ENCODE data around the gene FGF14.

FGF14 gene

DNA sequence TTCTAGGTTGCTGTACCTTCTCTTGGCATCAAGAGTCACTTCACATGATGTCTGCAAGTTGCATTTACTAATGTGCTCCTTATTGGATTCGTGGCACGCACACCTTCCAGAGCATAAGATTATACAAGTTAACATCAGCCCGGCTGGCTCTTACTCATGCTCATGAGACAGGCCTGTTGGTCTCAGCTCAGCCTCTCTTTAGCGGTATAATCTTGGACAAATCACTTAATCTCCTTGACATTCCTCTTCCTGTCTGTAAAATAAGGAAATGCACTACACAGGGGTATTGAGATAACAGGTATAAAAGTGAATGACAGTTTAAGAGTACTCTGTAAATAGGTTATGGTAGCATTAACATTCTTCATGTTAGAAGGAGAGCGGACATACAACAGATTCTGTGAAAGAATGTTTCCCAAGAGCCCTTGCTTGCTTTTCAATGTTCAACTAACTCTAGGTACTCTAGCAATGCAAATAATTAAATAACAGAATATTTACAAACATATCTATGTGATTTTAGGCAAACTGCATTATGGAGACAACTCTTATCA is 181.1 kb downstream of the FGF14 start:
- no peak for DNase-seq
- in situ Hi-C loops (cut with MboI; ENCODE audit: low pct_unique_long_range_greater_than_20kb, low sequenced_read_pairs) = no loop called here

DNA sequence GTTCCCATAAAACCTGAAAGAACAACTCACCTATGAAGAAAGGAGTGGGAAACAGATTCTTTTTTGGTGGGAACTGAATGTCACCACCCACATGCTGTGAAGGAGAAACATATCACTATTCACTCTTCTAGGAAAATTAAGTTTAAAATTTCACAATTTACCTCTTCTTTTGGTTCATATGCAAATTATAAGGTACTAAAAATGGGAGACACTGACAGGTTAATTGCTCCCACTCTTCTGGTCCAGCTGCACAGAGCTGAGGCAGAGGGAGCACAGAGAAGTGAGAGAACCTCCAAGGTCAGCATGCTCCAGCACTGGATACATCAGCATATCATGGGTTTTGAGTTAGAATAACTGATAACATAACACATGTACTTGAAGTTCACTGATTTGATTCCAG is 186.9 kb downstream of the FGF14 start:
- DNase-seq = no peak
- in situ Hi-C loops (cut with MboI; ENCODE audit: low pct_unique_long_range_greater_than_20kb, low sequenced_read_pairs) = no loop called here

DNA sequence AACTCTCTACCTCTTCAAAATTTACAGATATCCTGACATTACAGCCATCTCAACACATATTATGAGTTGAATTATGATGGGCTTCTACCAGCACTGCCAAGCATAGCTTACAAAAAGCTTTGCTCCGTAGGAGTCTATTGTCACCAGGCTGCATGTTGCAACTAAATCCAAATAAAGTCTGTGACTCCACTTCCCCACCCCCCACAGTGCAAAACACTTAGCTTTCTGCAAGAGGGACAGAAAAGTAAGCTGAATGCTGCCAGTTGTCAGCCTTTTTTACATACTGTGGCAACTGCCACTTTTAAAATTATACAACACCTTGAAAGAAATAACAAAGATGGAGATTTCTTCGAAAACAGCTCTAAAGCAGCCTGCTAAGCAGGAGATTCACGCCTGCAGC is 189.1 kb downstream of the FGF14 start:
- in situ Hi-C loops (cut with MboI; ENCODE audit: low pct_unique_long_range_greater_than_20kb, low sequenced_read_pairs) = no loop called here
- no peak for DNase-seq

DNA sequence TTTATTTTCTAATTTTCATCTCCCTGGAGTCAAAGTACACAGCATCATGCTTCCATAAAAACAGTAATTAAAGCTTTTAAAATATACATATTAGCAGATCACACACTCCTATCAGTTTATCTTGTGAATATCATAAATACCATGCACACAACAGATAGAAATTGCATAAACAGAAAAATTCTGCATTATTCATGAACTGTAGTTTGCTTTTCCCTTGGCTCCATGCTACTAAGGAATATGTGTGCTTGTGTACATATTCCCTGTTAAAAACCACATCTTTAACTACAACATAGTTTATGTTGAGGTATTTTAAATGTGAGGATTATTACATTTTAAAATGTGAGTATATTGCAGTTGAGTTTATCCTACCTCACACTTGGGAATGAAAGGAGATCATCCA is 193.5 kb downstream of the FGF14 start:
- in situ Hi-C loops (cut with MboI; ENCODE audit: low pct_unique_long_range_greater_than_20kb, low sequenced_read_pairs) = no loop called here
- DNase-seq = no peak

DNA sequence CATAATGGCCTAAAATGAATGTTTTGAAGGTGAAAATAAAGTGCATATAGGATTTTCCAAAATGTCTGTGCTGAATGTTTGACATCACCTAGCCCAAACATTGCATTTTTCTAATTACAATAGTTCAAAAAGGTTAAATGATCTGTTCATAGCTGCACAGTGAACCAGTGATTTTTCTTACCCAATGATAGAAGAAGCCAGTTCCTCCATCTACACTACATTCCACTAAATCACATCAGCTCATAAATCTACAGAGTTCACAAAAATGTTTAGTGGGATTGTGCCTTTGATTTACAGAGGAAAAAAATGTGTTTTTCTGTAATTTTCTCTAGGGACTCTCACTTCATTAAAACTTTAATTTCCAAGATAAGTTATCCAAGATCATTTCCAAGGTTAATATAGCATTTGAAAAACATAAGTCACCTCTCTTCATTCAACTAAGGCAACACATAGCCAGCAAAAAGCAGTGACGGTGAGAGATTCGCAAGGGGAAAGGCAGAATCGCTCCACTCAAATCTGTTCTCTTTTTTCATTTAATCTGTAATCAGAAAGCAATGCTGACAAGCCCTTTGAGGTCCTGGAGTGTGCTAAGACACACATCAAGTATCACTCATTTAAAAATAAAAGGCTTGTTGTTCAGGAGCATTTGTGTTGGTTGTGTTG is 194.0 kb downstream of the FGF14 start:
- in situ Hi-C loops (cut with MboI; ENCODE audit: low pct_unique_long_range_greater_than_20kb, low sequenced_read_pairs) = no loop called here
- DNase-seq = no peak

DNA sequence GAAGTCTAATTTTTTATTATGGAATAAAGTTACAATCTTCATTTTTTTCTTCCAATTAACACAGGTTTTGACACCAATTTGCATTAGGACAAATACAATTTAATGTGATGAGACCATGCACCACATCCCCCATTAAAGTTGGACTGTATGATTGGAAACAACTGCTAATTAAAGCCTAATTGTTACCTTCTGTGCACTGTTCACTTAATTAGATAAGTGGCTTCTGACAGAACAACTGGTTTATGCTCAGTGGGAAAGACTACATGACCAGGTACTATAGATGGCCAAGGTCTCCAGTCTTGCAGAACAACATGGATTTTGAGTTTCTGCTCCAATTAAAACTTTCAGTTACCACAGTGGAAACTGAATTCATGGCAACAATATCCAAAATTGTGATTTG is 198.1 kb downstream of the FGF14 start:
- in situ Hi-C loops (cut with MboI; ENCODE audit: low pct_unique_long_range_greater_than_20kb, low sequenced_read_pairs) = no loop called here
- DNase-seq = no peak

DNA sequence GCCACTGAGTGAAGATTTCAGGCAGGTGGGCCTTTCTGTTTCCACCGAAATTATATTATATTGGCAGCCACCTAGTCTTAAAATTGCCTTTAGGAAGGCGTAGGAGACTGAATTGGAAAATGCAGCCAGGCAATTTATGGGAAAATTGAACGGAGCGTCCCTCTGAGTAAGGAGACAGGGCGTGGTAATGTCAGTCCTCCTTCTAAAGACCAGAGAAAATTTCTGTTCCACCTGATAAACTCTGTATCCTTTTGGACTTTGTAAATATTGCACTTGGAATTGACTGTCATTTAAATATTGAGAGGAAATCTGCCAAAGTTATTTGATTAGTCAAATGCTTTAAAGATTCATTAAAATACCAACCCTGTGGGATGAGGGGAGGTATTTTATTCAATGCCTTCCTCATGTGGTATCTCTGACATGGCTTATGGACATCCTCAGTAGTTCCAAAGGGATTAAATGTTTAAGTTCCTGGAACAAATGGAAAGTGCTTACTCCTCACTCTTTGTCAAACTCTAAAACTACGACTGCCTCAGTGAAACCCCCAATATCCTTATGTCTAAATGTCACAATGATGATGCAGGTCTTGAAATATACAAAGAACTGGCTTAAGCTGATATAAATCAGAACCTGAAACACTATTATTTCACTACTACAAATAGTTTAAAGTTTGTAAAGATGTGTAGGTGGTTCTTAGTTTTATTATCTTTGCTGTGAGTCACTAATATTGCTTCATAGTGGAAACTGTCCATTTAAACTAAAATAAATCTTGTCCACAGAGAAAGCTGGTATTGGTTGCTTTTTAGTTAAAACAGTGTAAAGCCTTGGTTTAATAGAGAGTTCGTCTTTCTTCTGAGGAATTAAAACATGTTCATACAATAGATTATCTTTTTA is 203.2 kb downstream of the FGF14 start:
- DNase-seq = no peak
- in situ Hi-C loops (cut with MboI; ENCODE audit: low pct_unique_long_range_greater_than_20kb, low sequenced_read_pairs) = no loop called here

DNA sequence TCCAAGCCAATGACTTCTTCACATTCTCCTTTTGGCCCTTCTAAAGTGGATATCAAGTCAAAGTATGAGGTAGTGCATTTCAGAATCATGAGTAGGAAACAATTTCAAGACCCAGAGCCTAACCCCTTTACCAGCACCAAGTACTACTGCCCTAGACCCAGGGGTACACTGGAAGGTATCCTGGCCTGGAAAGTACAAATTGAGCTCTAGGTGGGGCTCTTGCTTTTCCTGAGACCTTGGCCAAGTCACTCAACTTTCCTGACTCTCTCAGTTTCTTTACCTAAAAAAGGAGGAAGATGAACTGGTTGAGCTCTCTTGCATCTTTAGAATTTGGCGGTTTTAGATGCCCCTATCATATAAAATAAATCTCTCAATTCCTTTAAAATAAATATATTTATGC is 204.7 kb downstream of the FGF14 start:
- in situ Hi-C loops (cut with MboI; ENCODE audit: low pct_unique_long_range_greater_than_20kb, low sequenced_read_pairs) = no loop called here
- DNase-seq = peak; percentile 0

DNA sequence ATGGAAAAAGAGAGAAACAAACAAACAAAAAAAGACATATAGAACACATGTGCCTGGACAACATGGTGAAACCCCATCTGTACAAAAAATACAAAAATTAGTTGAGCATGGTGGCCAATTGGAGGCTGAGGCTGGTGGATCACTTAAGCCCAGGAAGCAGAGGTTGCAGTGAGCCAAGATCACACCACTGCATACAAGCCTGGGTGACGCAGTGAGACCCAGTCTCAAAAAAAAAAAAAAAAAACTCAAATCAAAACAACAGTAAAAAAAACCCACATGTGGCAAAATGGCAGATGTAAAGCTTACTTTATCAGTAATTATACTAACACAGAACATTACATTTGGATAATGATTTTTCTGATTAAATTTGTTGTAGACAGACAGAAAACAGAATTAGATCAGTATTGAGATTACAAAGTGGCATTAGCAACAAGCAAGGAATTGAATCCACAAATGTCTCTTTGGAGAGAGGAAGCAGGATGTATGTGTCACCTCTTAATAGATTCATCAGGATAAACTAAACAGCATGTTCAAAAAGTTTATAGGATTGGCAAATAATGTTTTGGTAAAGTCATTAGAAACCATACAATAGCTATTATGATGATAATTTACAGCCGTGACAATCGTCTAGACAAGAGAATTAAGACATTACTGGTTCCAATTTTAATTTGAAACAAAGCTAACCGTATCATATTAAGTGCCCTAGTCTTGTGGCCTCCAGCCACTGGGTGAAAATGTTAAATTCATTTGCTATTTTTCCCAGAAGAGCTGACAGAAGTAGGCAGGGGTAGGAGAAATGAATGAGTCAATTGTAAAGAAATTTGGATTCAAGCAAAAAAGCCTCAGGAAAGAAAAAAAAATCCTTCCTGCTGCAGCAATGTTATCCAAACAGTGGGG is 206.0 kb downstream of the FGF14 start:
- no peak for DNase-seq
- in situ Hi-C loops (cut with MboI; ENCODE audit: low pct_unique_long_range_greater_than_20kb, low sequenced_read_pairs) = no loop called here

DNA sequence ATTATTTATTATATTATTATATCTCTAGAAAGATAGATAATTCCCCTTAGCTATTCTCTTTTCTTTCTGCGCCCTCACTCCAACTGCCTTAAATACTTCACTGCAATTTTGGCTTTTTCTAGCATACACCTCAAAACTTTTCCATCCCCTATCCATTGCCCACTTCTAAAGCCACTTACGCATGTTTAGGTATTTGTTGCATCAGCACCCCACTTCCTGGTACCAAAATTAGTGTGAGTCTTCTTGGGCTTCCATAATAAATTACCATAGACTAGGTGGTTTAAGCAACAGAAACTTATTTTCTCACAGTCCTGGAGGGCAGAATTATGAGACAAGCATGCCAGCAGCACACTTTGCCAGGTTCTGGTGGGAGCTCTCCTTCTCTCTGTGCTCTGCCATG is 209.0 kb downstream of the FGF14 start:
- in situ Hi-C loops (cut with MboI; ENCODE audit: low pct_unique_long_range_greater_than_20kb, low sequenced_read_pairs) = no loop called here

DNA sequence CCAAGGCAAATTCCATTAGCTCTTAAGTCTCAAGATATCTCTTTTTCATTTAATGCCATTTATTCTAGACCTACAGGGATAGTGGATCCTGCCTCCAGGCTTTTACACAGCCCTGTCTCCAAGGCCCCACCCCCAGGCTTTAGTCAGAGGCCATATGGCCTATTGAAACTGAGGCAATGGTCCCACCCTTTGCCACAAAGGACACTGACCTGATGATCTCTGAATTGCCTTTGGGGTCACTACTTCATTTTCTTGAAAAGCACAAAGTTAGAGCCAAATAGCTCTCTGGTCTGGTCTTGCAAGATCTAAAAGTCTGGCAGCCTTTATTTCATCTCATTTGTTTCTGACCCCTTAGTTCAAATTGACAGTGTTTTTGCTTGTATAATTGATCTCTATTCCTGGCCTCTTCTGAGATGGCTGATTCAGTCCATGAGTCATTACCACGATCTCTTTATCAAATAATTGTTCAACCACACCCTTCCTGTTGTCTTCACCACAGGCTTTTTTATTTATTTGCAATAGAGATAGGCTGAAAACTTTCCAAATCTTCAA is 209.8 kb downstream of the FGF14 start:
- DNase-seq = no peak
- in situ Hi-C loops (cut with MboI; ENCODE audit: low pct_unique_long_range_greater_than_20kb, low sequenced_read_pairs) = no loop called here

More for the DNA sequence above, 209.0 kb downstream of the FGF14 start:
- no peak for DNase-seq

DNA sequence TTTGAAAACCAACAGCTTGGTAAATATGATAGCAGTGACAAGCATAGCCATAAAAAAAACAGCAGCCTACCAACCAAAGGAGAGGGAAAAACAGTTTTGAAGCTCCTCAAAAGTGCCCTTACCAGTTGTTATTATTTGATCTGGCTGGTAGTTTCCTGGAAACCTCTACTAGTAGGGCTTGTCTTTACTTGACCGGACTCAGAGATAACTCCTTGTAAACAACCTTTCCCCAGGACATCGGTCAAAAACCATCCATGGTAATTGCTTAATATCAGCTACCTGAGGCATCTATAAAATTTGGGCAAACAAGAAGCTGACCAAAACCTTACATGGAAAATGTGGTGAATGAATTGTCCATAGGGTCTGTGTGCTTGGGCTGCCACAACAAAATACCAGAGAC is 210.9 kb downstream of the FGF14 start:
- in situ Hi-C loops (cut with MboI; ENCODE audit: low pct_unique_long_range_greater_than_20kb, low sequenced_read_pairs) = no loop called here
- DNase-seq = no peak

DNA sequence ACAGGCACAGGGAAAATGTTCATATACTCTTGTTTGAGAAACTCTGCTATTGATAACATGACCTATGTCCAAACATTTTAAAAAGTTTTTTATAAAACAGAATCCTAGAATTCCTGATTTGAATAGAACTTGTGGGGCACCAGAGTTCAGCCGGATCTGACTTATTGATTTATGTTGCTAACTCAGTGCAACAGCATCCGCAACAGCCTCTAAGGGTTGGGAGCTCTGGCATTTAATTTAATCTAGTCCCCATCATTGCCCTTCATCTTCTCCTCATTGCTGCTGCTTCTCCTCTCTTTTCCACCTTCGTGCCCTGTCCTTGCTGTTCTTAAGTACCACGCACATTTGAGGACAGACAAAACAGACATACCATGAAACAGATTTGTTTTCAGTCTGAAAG is 214.5 kb downstream of the FGF14 start:
- in situ Hi-C loops (cut with MboI; ENCODE audit: low pct_unique_long_range_greater_than_20kb, low sequenced_read_pairs) = no loop called here
- no peak for DNase-seq

DNA sequence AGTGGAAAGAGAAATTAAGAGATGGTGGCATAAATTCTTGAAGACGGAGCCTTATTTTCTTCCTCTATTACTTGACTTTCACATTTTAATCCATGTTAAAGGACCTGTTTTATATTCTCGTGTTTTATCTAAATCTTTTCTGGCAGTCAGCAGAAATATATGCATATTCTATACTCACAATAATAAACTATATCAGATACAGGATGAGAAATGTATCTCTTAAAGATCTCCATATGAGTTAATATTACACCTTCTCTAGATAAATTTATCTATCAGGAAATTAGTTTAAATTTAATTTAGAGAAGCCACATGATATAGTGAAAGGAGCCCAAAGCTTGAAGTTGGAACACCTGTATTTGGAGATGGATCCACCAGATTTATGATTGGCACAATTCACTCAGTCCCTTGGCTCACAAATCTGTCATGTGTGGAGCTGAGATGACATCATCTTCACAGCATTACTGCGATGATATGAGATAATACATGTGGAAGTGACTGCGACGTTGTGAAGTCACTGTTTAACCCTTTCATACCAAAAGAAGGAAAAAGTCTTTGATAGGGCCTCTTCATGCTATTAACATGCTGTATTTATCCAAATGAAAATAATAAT is 216.4 kb downstream of the FGF14 start:
- in situ Hi-C loops (cut with MboI; ENCODE audit: low pct_unique_long_range_greater_than_20kb, low sequenced_read_pairs) = no loop called here
- no peak for DNase-seq

DNA sequence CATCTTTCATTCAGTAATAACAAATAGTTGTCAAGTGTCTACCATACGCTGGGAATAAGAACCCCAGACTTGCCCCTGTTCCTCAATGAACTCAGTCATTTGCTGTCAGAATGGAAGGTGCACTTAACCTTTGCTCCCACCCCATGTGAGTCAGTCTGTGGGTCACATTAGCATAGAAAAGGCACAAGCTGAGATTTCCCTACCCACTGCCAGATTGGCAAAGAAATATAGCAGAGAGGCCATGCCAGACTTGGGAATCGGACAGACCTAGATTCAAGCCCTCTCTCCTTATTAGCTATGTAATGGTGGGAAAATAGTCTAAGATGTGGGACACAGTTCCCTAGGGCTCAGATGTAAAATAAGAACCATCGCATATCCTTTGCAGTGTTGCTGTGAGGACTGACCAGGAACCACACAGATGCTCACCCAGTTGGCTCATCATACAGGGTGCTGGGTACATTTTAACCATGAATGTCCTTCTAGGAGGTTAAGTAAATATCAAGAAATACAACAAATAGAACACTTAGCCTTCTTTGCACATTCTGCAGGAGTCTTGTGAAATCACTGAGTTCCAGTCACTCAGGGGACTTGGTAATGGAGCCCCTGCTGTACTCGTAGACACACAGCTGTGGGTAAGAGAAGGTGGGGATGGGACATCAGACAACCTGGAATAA is 218.2 kb downstream of the FGF14 start:
- in situ Hi-C loops (cut with MboI; ENCODE audit: low pct_unique_long_range_greater_than_20kb, low sequenced_read_pairs) = no loop called here
- no peak for DNase-seq

DNA sequence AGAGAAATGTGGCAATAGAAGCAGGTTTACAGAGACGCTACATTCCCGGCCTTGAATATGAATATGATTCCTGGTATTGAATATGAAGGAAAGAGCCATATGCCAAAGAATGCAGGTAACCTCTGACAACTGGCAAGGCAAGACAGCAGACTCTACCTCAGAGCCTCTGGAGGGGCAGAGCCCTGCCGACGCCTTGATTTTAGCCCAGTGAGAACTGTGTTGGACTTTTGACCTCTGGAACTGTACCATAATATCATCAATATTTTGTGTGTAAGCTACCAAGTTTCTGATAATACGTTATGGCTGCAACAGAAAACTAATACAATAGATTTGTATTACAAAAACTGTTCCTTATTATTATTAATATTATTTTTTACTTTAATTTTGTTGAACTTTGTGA is 219.7 kb downstream of the FGF14 start:
- DNase-seq = no peak
- in situ Hi-C loops (cut with MboI; ENCODE audit: low pct_unique_long_range_greater_than_20kb, low sequenced_read_pairs) = no loop called here

DNA sequence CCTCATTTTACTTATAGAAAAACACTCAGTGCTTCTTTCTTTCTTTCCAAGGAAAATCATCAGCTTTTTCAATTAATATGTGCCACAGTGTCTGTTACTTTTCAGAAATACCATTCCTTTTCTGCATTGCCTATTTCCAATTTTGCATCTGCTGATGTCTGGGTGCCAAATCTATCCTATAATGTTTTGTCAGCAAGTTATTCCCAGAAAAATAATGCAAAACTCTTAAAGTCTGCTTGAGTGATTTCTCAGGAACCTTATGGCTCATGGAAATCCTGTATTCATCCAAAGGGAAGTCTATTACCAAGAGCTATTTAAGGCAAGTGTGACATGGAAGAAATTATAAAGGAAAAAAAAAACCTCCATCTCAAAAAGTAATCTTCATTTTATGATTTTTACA is 224.4 kb downstream of the FGF14 start:
- in situ Hi-C loops (cut with MboI; ENCODE audit: low pct_unique_long_range_greater_than_20kb, low sequenced_read_pairs) = no loop called here
- DNase-seq = no peak

DNA sequence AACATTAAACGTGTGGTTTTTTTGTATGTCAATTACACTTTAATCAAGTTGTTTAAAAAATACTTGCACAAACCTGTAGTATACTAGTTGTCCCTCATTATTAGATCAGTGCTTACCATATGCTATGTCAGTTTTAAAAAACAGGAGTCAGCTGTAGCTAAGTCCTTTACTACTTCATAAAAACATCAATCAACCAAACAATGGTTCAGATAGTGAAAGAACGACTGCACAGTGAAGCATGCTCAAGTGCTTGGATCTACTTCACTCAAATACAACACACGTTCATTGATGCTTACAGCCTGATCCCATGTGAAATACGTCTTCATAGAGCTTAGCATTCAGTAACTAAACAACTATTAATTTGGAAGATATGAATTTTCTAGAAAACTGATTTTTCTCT is 225.0 kb downstream of the FGF14 start:
- DNase-seq = no peak
- in situ Hi-C loops (cut with MboI; ENCODE audit: low pct_unique_long_range_greater_than_20kb, low sequenced_read_pairs) = no loop called here
